WTC11 (cell line): ENCODE measurements around the gene CCDC126. TPM values are rescaled to one million over a fixed set of nuclear protein-coding genes. Genes with fewer than 3 reads are reported as not detected.

Experiments
- ATAC-seq: fragments of 200-7000 bp; cut with Tn5 transposase; 2 replicates; pipeline ENCODE4 v1.10.0; 2021; ENCODE audit warnings: mild to moderate bottlenecking, moderate library complexity
- CTCF ChIA-PET: fragments of 300-600 bp; sonication (Branson Sonifier 250); formaldehyde crosslinking; loops from one replicate; lab custom pipeline; 2021; ENCODE audit warnings: antibody characterized with exemption; lab: Charles Lee
- POLR2A ChIA-PET: fragments of 350-600 bp; sonication (Branson Sonifier 250); formaldehyde crosslinking; loops from one replicate; lab custom pipeline; 2021; ENCODE audit warnings: antibody characterized with exemption; lab: Charles Lee
- DNase-seq: peaks from one replicate; pipeline ENCODE4 v3.0.0; 2021; ENCODE audit warnings: low spot score
- H3K27ac Mint-ChIP-seq: 2 replicates; pipeline ENCODE4 v1.8.0; 2021; ENCODE audit warnings: mixed read lengths
- H3K27me3 Mint-ChIP-seq: 2 replicates; pipeline ENCODE4 v1.8.0; 2021; ENCODE audit warnings: low read depth, mild to moderate bottlenecking, moderate library complexity, mixed read lengths
- H3K36me3 Mint-ChIP-seq: 2 replicates; pipeline ENCODE4 v1.8.0; 2021; ENCODE audit warnings: mixed read lengths
- H3K4me1 Mint-ChIP-seq: 2 replicates; pipeline ENCODE4 v1.8.0; 2022; ENCODE audit warnings: mixed read lengths
- H3K4me3 Mint-ChIP-seq: 2 replicates; pipeline ENCODE4 v1.8.0; 2021; ENCODE audit warnings: mild to moderate bottlenecking, moderate library complexity, mixed read lengths
- H3K9me3 Mint-ChIP-seq: 2 replicates; pipeline ENCODE4 v1.8.0; 2021; ENCODE audit warnings: mixed read lengths
- ATF1 ChIP-seq: sonication (generic); formaldehyde crosslinking; IDR thresholded peaks from 2 replicates; pipeline ENCODE4 v1.8.1; 2023; ENCODE audit warnings: mild to moderate bottlenecking, moderate library complexity, missing genetic modification reagents
- CBFB ChIP-seq: sonication (generic); formaldehyde crosslinking; IDR thresholded peaks from 2 replicates; pipeline ENCODE4 v1.8.1; 2022; ENCODE audit warnings: mild to moderate bottlenecking, low read depth, missing genetic modification reagents
- CREB1 ChIP-seq: sonication (generic); formaldehyde crosslinking; IDR thresholded peaks from 2 replicates; pipeline ENCODE4 v1.8.0; 2023; ENCODE audit warnings: mild to moderate bottlenecking, missing genetic modification reagents
- CREM ChIP-seq: sonication (generic); formaldehyde crosslinking; IDR thresholded peaks from 2 replicates; pipeline ENCODE4 v1.8.1; 2022; ENCODE audit warnings: mild to moderate bottlenecking, missing genetic modification reagents, moderate library complexity
- EMX1 ChIP-seq: fragments of 250-450 bp; sonication (Bioruptor Pico); IDR thresholded peaks from 2 replicates; pipeline ENCODE4 v1.8.0; 2021; ENCODE audit warnings: mild to moderate bottlenecking
- ETV6 ChIP-seq: sonication (generic); formaldehyde crosslinking; IDR thresholded peaks from 2 replicates; pipeline ENCODE4 v1.8.1; 2022; ENCODE audit warnings: mild to moderate bottlenecking, missing genetic modification reagents
- FOXK1 ChIP-seq: sonication (generic); formaldehyde crosslinking; IDR thresholded peaks from 2 replicates; pipeline ENCODE4 v1.8.0; 2022; ENCODE audit warnings: mild to moderate bottlenecking, moderate library complexity, missing genetic modification reagents
- JAZF1 ChIP-seq: fragments of 250-450 bp; sonication (Bioruptor Pico); IDR thresholded peaks from 2 replicates; pipeline ENCODE4 v1.9.0; 2021; ENCODE audit warnings: moderate library complexity, mild to moderate bottlenecking, inconsistent platforms
- JUN ChIP-seq: sonication (generic); formaldehyde crosslinking; IDR thresholded peaks from 2 replicates; pipeline ENCODE4 v1.8.0; 2023; ENCODE audit warnings: mild to moderate bottlenecking, missing genetic modification reagents
- KAT7 ChIP-seq: sonication (generic); formaldehyde crosslinking; IDR thresholded peaks from 2 replicates; pipeline ENCODE4 v1.8.1; 2023; ENCODE audit warnings: missing genetic modification reagents, mild to moderate bottlenecking, borderline replicate concordance
- MXD4 ChIP-seq: fragments of 250-450 bp; sonication (Bioruptor Pico); IDR thresholded peaks from 2 replicates; pipeline ENCODE4 v1.8.0; 2021; ENCODE audit warnings: mild to moderate bottlenecking, moderate library complexity, borderline replicate concordance
- MYBL2 ChIP-seq: sonication (generic); formaldehyde crosslinking; IDR thresholded peaks from 2 replicates; pipeline ENCODE4 v1.8.1; 2023; ENCODE audit warnings: mild to moderate bottlenecking, moderate library complexity, missing genetic modification reagents
- NFATC4 ChIP-seq: fragments of 250-450 bp; sonication (Bioruptor Pico); IDR thresholded peaks from 2 replicates; pipeline ENCODE4 v1.9.0; 2021; ENCODE audit warnings: mild to moderate bottlenecking
- NFYB ChIP-seq: sonication (generic); formaldehyde crosslinking; conservative IDR thresholded peaks from 2 replicates; pipeline ENCODE4 v1.8.0; 2022; ENCODE audit warnings: low read depth, missing genetic modification reagents
- NR1H2 ChIP-seq: sonication (generic); formaldehyde crosslinking; IDR thresholded peaks from 2 replicates; pipeline ENCODE4 v1.9.0; 2021; ENCODE audit warnings: mild to moderate bottlenecking, moderate library complexity, missing genetic modification reagents
- NR2C2 ChIP-seq: sonication (generic); formaldehyde crosslinking; IDR thresholded peaks from 2 replicates; pipeline ENCODE4 v1.8.0; 2022; ENCODE audit warnings: mild to moderate bottlenecking, missing genetic modification reagents
- PRRX2 ChIP-seq: fragments of 250-450 bp; sonication (Bioruptor Pico); IDR thresholded peaks from 2 replicates; pipeline ENCODE4 v1.8.0; 2021; ENCODE audit warnings: mild to moderate bottlenecking
- SP1 ChIP-seq: sonication (generic); formaldehyde crosslinking; conservative IDR thresholded peaks from 2 replicates; pipeline ENCODE4 v1.8.1; 2022; ENCODE audit warnings: missing genetic modification reagents
- TEAD1 ChIP-seq: sonication (generic); formaldehyde crosslinking; IDR thresholded peaks from 2 replicates; pipeline ENCODE4 v1.8.0; 2022; ENCODE audit warnings: mild to moderate bottlenecking, missing genetic modification reagents
- ZNF232 ChIP-seq: sonication (generic); formaldehyde crosslinking; IDR thresholded peaks from 2 replicates; pipeline ENCODE4 v1.8.0; 2022; ENCODE audit warnings: mild to moderate bottlenecking, missing genetic modification reagents
- ZNF671 ChIP-seq: fragments of 250-450 bp; sonication (Bioruptor Pico); IDR thresholded peaks from 2 replicates; pipeline ENCODE4 v1.8.0; 2021; ENCODE audit warnings: mild to moderate bottlenecking
- total RNA-seq: library from RNA; stranded (reverse); gene quantifications from 3 replicates; pipeline ENCODE4 v1.2.3, GENCODE V29; 2021
- TF ChIP-seq, protein P1 (sequence below): fragments of 200-600 bp; IDR thresholded peaks from 2 replicates; pipeline ENCODE4 v1.8.0; 2022; ENCODE audit warnings: antibody characterized with exemption
- TF ChIP-seq, protein P2 (sequence below): sonication (generic); formaldehyde crosslinking; IDR thresholded peaks from 2 replicates; pipeline ENCODE4 v1.8.1; 2023; ENCODE audit warnings: mild to moderate bottlenecking, missing genetic modification reagents, moderate library complexity
- TF ChIP-seq, protein P3 (sequence below): sonication (generic); formaldehyde crosslinking; IDR thresholded peaks from 2 replicates; pipeline ENCODE4 v1.8.0; 2022; ENCODE audit warnings: missing genetic modification reagents
- TF ChIP-seq, protein P4 (sequence below): fragments of 250-450 bp; sonication (Bioruptor Pico); IDR thresholded peaks from 2 replicates; pipeline ENCODE4 v1.9.0; 2021; ENCODE audit warnings: moderate library complexity, mild to moderate bottlenecking, inconsistent platforms, borderline replicate concordance

CCDC126 gene
- total RNA-seq, 1 experiment from 2014 or later: 5.1 TPM

DNA sequence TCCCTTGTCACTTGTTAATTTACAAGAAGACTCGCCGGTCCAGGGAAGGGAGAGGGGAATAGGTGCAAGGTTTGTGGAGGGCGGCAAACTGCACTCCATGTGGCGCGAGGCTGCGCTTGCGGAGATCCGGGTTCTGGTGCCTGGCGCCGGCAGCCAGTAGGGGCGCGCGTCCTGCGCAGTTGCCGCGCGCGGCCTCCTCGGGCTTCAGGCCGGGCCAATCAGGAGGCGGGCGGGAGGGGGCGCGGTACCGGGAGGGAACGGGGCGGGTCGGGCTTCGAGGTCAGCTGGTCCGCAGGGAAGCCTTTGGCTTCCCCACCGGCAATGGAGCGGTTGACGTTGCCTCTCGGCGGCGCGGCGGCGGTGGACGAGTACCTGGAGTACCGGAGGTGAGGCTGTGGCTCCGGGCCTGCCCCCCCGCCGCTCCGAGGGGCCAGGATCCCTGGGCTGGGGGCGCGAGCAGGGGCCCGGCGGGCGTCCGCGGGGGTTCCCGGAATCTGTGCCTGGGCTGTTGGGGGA is 82.8 kb downstream of the CCDC126 start, which contains the start of gene FAM221A (continued):
- TF ChIP-seq, protein P1, sequence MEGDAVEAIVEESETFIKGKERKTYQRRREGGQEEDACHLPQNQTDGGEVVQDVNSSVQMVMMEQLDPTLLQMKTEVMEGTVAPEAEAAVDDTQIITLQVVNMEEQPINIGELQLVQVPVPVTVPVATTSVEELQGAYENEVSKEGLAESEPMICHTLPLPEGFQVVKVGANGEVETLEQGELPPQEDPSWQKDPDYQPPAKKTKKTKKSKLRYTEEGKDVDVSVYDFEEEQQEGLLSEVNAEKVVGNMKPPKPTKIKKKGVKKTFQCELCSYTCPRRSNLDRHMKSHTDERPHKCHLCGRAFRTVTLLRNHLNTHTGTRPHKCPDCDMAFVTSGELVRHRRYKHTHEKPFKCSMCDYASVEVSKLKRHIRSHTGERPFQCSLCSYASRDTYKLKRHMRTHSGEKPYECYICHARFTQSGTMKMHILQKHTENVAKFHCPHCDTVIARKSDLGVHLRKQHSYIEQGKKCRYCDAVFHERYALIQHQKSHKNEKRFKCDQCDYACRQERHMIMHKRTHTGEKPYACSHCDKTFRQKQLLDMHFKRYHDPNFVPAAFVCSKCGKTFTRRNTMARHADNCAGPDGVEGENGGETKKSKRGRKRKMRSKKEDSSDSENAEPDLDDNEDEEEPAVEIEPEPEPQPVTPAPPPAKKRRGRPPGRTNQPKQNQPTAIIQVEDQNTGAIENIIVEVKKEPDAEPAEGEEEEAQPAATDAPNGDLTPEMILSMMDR: peak; percentile 48
- TF ChIP-seq MYBL2 (CRISPR knock-in tag) (peak; percentile 80; the same call in 1 of the 2 replicates), PRRX2 (CRISPR knock-in tag) (no peak), EMX1 (CRISPR knock-in tag) (no peak), ZNF671 (CRISPR knock-in tag) (no peak), CBFB (CRISPR knock-in tag) (peak; percentile 86; the same call in 1 of the 2 replicates), NR1H2 (CRISPR knock-in tag) (no peak), ETV6 (peak; percentile 74; the same call in 1 of the 2 replicates), CREB1 (peak; percentile 95), NFYB (CRISPR knock-in tag) (peak; percentile 68; the same call in 1 of the 2 replicates), NR2C2 (CRISPR knock-in tag) (peak; percentile 76), ZNF232 (CRISPR knock-in tag) (peak; percentile 96), ATF1 (CRISPR knock-in tag) (peak; percentile 88)
- TF ChIP-seq, protein P2, sequence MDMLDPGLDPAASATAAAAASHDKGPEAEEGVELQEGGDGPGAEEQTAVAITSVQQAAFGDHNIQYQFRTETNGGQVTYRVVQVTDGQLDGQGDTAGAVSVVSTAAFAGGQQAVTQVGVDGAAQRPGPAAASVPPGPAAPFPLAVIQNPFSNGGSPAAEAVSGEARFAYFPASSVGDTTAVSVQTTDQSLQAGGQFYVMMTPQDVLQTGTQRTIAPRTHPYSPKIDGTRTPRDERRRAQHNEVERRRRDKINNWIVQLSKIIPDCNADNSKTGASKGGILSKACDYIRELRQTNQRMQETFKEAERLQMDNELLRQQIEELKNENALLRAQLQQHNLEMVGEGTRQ (CRISPR knock-in tag): peak; percentile 78
- TF ChIP-seq, protein P3, sequence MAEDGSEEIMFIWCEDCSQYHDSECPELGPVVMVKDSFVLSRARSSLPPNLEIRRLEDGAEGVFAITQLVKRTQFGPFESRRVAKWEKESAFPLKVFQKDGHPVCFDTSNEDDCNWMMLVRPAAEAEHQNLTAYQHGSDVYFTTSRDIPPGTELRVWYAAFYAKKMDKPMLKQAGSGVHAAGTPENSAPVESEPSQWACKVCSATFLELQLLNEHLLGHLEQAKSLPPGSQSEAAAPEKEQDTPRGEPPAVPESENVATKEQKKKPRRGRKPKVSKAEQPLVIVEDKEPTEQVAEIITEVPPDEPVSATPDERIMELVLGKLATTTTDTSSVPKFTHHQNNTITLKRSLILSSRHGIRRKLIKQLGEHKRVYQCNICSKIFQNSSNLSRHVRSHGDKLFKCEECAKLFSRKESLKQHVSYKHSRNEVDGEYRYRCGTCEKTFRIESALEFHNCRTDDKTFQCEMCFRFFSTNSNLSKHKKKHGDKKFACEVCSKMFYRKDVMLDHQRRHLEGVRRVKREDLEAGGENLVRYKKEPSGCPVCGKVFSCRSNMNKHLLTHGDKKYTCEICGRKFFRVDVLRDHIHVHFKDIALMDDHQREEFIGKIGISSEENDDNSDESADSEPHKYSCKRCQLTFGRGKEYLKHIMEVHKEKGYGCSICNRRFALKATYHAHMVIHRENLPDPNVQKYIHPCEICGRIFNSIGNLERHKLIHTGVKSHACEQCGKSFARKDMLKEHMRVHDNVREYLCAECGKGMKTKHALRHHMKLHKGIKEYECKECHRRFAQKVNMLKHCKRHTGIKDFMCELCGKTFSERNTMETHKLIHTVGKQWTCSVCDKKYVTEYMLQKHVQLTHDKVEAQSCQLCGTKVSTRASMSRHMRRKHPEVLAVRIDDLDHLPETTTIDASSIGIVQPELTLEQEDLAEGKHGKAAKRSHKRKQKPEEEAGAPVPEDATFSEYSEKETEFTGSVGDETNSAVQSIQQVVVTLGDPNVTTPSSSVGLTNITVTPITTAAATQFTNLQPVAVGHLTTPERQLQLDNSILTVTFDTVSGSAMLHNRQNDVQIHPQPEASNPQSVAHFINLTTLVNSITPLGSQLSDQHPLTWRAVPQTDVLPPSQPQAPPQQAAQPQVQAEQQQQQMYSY: peak; percentile 64
- TF ChIP-seq, all 79 proteins: peak for 46

DNA sequence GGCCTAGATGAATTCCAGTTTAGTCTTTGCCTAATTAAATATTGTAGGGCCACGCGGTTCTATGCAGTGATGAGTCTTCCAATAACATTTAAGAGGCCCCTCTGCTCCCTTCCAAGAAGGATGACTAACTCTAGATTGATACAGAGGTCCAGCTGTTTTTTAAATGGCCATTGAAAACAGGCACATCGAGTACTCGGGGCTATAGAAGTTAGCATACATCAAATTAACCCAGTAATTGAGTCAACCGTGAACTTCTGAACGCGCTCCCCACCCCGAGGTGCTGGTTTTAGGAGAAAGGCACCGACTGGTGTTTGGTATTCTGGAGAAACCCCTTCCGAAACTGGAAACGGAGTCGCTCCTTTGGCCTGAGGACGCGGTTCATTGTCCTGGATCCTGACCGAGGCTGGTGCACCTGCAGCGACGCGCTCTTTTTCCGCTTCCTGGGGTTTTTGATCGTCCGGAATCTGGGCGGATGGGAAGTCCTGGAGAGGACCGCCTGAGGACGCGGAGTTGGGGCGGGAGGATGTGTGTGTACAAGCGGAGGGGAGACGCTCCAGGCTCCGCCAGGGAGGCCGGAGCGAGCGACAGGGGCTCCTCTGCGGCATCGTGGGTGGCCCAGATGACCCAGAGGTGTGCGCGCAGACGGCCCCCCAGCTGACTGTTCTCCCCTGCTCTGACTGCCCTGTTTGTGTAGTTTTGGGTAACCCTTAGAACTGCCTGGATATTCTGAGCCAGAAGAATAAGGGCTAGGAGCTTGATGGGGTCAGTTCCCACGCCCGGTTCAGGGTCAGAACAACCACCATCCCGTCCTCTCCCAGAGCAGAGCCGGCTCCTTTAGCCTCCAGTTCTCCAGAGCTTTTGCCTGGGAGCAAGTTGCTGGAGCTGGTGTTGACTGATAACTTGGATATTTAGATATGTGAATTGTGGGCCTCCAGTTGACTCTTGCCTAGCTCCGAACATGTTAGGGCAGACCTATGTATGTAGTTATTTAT is 83.5 kb downstream of the CCDC126 start:
- POLR2A ChIA-PET: interaction anchor here (0.6 to 2.1 kb wide), 6 partner anchors 13 to 1445 kb away, joined by 3 to 8 read pairs (median 3); partner anchors contain the start of gene CCDC126
- peaks cover 19% of the 10 kb centered on the region for H3K27me3 Mint-ChIP-seq
- H3K9me3 Mint-ChIP-seq: 0 out of 2 replicates have a peak, but pooled peaks cover 1% of the 10 kb centered on the region
- H3K4me3 Mint-ChIP-seq: peak overlapping the region; percentile 86
- ATAC-seq (peak; percentile 71), DNase-seq (peak; percentile 86)
- peaks cover 9% of the 10 kb centered on the region for H3K36me3 Mint-ChIP-seq
- CTCF ChIA-PET: interaction anchor here (0.6 to 4.2 kb wide), 11 partner anchors 12 to 258 kb away, joined by 3 to 28 read pairs (median 4); no protein-coding TSS in a partner anchor
- peak overlapping the region; percentile 91 for H3K27ac Mint-ChIP-seq
- peaks cover 24% of the 10 kb centered on the region for H3K4me1 Mint-ChIP-seq
- TF ChIP-seq NFYB (CRISPR knock-in tag) (no peak), JAZF1 (CRISPR knock-in tag) (no peak), CBFB (CRISPR knock-in tag) (no peak), JUN (CRISPR knock-in tag) (no peak), PRRX2 (CRISPR knock-in tag) (no peak), KAT7 (CRISPR knock-in tag) (no peak), SP1 (CRISPR knock-in tag) (peak; percentile 53), FOXK1 (CRISPR knock-in tag) (peak; percentile 66; the same call in 1 of the 2 replicates), MXD4 (CRISPR knock-in tag) (no peak), ZNF232 (CRISPR knock-in tag) (no peak), CREM (CRISPR knock-in tag) (no peak), TEAD1 (CRISPR knock-in tag) (peak; percentile 84; the same call in 1 of the 2 replicates), NFATC4 (no peak; the same call in 1 of the 2 replicates)
- TF ChIP-seq, protein P4, sequence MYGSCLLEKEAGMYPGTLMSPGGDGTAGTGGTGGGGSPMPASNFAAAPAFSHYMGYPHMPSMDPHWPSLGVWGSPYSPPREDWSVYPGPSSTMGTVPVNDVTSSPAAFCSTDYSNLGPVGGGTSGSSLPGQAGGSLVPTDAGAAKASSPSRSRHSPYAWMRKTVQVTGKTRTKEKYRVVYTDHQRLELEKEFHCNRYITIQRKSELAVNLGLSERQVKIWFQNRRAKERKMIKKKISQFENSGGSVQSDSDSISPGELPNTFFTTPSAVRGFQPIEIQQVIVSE: no peak
